Activated naive CD8-positive, alpha-beta T cell treated with anti-CD3 and anti-CD28 coated beads, Interleukin-2, amount 50 U/mL, for 24 hours (primary cell): ENCODE data around the gene COLEC12.

ENCODE experiments used
- ATAC-seq: fragments of 150-1000 bp; cut with Tn5 transposase; one replicate; pipeline ENCODE4 v1.10.0; 2021
- DNase-seq: peaks from one replicate; pipeline ENCODE4 v3.0.0; 2021
- H3K27ac Mint-ChIP-seq: one replicate; pipeline ENCODE4 v1.8.0; 2021; ENCODE audit warnings: mild to moderate bottlenecking, mixed read lengths
- H3K27me3 Mint-ChIP-seq: one replicate; pipeline ENCODE4 v1.8.0; 2021; ENCODE audit warnings: mixed read lengths
- H3K36me3 Mint-ChIP-seq: one replicate; pipeline ENCODE4 v1.8.0; 2021; ENCODE audit warnings: low read depth, mixed read lengths
- H3K4me1 Mint-ChIP-seq: one replicate; pipeline ENCODE4 v1.8.0; 2021; ENCODE audit warnings: mixed read lengths
- H3K4me3 Mint-ChIP-seq: one replicate; pipeline ENCODE4 v1.8.0; 2021; ENCODE audit warnings: mild to moderate bottlenecking, moderate library complexity, mixed read lengths
- H3K9me3 Mint-ChIP-seq: one replicate; pipeline ENCODE4 v1.8.0; 2021; ENCODE audit warnings: mixed read lengths

COLEC12 gene

DNA sequence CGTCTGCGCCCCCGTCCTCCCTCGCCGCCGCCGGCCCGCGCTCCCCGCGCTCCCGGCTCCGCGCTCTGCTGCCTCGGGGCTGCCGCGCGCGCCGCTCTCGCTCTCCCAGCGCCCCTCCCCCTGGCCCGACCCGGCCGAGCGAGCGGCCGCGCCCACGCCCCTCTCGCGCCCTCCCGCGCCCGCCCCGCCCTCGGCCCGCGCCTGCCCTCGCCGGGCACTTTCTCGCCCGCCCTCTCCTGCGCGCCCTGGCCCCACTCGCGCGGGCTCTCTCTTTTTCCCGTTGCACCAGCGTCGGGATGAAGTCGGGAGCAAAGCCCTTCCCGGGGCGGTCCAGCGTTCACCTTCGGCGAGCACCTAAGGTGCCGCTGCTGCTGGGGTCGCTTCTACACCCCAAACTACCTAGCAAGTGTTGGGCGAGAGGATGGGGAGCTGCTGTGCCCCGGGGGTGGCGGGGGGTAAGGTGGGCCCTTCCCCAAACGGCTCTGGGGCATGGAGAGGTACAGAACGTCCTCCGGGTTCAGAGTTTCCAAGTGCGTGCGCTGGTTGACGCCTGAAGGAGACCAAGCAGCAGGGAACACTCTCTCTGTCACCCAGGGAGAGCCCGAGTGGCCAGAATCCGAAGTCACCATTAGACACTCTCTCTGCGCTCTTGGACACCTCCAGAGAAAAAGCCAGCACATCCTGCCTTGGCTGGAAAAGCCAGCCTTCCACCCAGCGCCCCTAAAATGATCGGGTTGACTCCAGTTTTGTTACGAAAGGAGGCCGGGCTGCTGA is at the start of gene COLEC12:
TSS of gene COLEC12 (minus strand) at position 70 of the 774 bp plus-strand sequence. CDS start 187 bp downstream, outside the sequence.
- Mint-ChIP-seq H3K9me3 (no peaks in the 10 kb centered on the region), H3K36me3 (no peaks in the 10 kb centered on the region), H3K27me3 (peaks cover 47% of the 10 kb centered on the region), H3K4me3 (peak within 1 kb of the TSS; percentile 48), H3K4me1 (peaks cover 5% of the 10 kb centered on the region), H3K27ac (no peak within 1 kb of the TSS)
- ATAC-seq = peak; percentile 37
- no peak for DNase-seq

DNA sequence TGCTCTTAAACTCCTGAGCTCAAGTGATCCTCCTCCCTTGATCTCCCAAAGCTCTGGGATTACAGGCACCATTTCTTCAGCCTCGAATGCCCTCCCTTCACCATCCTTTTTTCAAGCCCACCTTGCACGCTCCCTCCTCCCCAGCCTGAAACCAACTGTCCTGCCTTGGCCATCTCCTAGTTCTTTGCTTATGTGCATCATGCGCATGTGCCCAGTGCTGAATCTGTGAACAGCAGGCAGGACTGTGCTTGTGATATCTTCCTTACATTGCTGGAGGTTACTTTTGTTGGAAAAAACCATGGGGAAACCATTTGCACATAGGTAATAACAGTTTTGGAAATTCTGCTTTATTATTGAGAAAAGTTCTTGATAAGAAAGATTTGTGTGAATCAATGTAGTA is 49.5 kb upstream of the COLEC12 start:
- H3K36me3 Mint-ChIP-seq = no peaks in the 10 kb centered on the region
- no peak for ATAC-seq
- H3K27ac Mint-ChIP-seq = no peak overlapping the region
- no peaks in the 10 kb centered on the region for H3K9me3 Mint-ChIP-seq
- H3K27me3 Mint-ChIP-seq = peaks cover 4% of the 10 kb centered on the region
- DNase-seq = no peak
- no peaks in the 10 kb centered on the region for H3K4me1 Mint-ChIP-seq
- no peak overlapping the region for H3K4me3 Mint-ChIP-seq

DNA sequence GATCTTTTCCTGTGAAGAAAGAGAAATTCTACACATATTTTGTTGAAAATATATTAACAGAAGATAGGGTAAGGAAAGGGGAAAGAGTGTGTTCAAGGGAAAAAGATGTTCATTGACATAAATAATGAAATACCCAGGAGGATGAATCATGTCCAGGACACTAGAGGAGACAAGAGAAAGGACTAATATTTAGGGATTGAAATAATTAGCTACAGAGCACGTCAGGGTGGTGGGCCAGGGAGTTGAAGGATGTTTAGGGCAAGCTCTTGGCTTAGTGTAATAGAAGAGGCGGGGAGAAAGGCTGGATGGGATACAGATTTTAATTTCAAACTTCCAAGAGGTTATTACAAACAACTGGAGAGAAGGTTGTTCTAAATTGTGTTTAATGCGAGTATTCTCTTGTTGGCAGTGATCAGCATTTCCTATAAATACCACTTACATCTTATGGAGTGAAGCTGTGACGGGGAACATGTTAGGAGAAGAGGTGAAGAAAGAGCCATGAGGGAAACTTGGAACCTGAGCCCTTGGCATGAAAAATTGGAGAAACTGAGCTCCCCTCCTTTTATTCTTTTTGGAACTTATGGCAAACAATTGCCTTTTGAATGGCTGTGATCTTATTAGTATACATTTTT is 43.1 kb upstream of the COLEC12 start:
- no peak overlapping the region for H3K4me3 Mint-ChIP-seq
- H3K4me1 Mint-ChIP-seq = no peaks in the 10 kb centered on the region
- no peak for DNase-seq
- ATAC-seq = no peak
- no peaks in the 10 kb centered on the region for H3K9me3 Mint-ChIP-seq
- H3K27ac Mint-ChIP-seq = no peak overlapping the region
- H3K36me3 Mint-ChIP-seq = no peaks in the 10 kb centered on the region
- peaks cover 2% of the 10 kb centered on the region for H3K27me3 Mint-ChIP-seq

DNA sequence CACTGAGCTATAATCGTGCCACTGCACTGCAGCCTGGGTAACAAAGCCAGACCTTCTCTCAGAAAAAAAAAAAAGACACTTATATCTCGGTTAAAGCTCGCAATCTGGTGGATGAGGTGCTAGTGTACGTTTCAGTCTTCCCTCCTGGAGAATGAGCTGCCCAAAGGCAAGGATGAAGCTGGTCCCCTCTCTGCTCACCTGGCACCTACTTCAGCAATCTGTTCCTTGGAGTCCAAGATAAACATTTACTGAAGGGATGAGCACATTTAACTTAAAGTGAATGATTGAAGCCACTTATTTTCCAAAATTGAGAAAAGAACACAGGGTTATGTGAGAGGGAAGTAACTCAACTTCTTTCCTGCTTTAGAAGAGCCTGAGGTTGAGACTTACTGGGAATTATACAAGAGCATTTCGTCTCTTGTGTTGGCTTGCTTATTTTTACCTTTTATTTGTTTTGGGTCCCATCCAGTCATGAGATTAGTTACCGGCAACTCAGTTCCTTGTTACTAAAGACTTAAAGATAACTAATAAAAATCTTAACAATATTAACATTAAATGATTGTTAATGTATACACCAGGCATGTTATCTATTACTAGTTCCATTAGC is 33.6 kb upstream of the COLEC12 start:
- no peaks in the 10 kb centered on the region for H3K36me3 Mint-ChIP-seq
- no peaks in the 10 kb centered on the region for H3K4me1 Mint-ChIP-seq
- DNase-seq = no peak
- ATAC-seq = no peak
- H3K4me3 Mint-ChIP-seq = no peak overlapping the region
- no peak overlapping the region for H3K27ac Mint-ChIP-seq
- H3K27me3 Mint-ChIP-seq = peaks cover 2% of the 10 kb centered on the region
- H3K9me3 Mint-ChIP-seq = no peaks in the 10 kb centered on the region

DNA sequence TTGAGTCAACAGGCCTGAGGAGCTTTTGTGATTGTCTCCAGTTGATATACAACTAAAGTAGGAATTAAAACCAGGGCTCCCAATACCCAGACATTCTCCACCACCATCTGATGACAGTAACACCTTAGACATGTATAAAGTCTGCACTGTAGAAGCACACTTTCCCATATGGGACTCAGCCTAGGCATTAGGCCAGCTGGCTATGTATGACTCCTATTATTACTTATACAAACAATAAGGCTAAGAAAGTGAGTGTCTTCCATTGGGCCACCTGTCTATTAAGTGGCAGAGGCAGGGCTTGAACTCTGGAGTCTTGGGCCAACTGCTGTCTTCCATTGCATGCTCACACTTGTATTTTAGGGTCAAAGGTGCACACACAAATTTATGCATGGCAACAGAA is 32.1 kb upstream of the COLEC12 start:
- no peak overlapping the region for H3K27ac Mint-ChIP-seq
- DNase-seq (no peak), ATAC-seq (no peak)
- H3K4me1 Mint-ChIP-seq = no peaks in the 10 kb centered on the region
- H3K9me3 Mint-ChIP-seq = no peaks in the 10 kb centered on the region
- H3K27me3 Mint-ChIP-seq = peaks cover 2% of the 10 kb centered on the region
- no peak overlapping the region for H3K4me3 Mint-ChIP-seq
- no peaks in the 10 kb centered on the region for H3K36me3 Mint-ChIP-seq

DNA sequence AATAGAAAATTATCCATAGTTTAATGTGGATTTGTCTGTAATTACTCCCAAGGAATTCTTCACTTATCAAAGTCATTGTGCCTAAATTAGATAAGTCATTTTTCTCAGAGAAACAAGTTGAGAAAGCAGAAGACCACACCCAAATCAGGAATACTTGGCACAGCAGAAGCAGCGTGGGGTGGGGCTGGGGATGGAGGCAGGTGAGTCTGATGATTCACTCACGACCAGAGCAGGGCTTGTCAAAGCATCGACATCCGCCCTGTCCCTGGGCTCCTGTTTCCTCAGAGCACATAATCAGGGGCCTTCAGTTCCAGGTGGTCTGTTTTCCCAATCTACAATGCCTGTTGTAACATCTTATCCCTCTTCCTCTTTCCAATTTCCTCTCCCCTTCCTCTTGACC is 31.5 kb upstream of the COLEC12 start:
- Mint-ChIP-seq H3K27me3 (peaks cover 2% of the 10 kb centered on the region), H3K9me3 (no peaks in the 10 kb centered on the region), H3K4me1 (no peaks in the 10 kb centered on the region), H3K36me3 (no peaks in the 10 kb centered on the region), H3K4me3 (no peak overlapping the region), H3K27ac (no peak overlapping the region)
- DNase-seq (no peak), ATAC-seq (no peak)

DNA sequence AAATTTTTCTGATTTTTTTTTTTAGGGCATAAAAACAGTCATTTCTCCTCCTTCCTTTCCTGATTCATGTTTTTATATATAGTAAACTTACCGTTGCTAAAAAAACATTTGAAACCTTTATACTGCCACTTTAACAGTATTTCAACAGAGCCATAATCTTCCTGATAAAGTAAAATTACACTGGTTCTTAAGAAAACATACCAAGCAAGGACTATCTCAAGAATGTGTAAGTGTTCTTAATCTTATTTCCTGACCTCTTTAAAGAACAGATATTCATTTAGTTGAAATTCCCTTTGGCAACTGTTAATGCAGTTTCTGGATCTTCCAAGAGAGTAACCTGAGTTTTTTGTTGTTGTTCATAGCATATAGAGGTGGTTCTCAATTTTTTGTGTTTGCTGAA is 26.6 kb upstream of the COLEC12 start:
- H3K4me1 Mint-ChIP-seq = no peaks in the 10 kb centered on the region
- peaks cover 8% of the 10 kb centered on the region for H3K27me3 Mint-ChIP-seq
- H3K27ac Mint-ChIP-seq = no peak overlapping the region
- no peaks in the 10 kb centered on the region for H3K9me3 Mint-ChIP-seq
- H3K36me3 Mint-ChIP-seq = no peaks in the 10 kb centered on the region
- H3K4me3 Mint-ChIP-seq = no peak overlapping the region
- ATAC-seq (no peak), DNase-seq (no peak)

DNA sequence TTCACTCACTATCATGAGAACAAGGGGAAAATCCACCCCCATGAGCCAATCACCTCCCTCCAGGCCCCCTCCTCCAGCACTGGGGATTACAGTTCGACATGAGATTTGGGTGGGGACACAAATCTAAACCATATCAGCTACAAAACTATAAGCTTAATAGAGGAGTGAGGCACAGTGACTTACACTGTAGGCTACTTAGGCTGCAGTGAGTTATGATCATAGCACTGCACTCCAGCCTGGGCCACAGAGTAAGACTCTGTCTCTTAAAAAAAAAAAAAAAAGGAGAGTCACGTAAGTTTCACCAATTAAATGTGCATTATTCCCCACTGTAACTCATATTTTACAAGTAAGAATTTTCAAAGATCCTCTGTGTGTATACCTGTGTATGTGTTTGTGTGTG is 26.2 kb upstream of the COLEC12 start:
- peaks cover 8% of the 10 kb centered on the region for H3K27me3 Mint-ChIP-seq
- H3K4me3 Mint-ChIP-seq = no peak overlapping the region
- DNase-seq = no peak
- H3K27ac Mint-ChIP-seq = no peak overlapping the region
- H3K9me3 Mint-ChIP-seq = no peaks in the 10 kb centered on the region
- H3K4me1 Mint-ChIP-seq = no peaks in the 10 kb centered on the region
- ATAC-seq = no peak
- no peaks in the 10 kb centered on the region for H3K36me3 Mint-ChIP-seq

DNA sequence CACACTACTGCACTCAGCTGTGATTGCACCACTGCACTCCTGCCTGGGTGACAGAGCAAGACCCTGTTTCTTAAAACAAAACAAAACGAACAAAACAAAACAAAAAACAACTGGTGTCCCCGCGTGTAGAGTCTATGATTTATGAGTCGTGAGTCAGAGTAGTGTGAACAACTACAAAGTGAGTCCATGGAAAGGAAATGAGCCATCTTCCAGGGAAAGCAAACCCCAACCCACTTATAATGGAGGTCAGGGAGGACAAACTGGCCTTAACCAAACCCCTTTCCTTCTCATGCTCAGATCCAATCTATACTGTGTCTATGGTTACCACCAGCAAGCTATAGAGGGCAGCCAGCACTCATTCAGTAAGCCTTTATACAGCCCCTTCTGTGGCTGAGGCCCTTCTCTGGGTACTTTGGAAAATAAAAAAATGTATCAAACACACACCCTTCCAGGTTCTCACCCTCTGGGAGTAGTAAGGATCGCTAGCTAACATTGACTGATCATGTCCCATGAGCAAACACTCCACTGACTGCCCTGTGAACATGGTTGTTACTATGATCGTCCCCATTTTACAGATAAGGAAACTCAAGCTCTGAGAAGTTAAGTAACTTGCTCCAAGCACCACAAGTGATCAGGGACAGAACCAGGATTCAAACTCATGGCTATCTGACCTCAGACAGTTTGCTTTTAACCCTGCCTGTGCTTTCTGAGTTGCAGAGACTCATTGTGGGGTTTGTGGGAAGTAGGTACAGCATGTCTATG is 24.7 kb upstream of the COLEC12 start:
- no peak overlapping the region for H3K27ac Mint-ChIP-seq
- no peaks in the 10 kb centered on the region for H3K4me1 Mint-ChIP-seq
- peaks cover 8% of the 10 kb centered on the region for H3K27me3 Mint-ChIP-seq
- ATAC-seq = no peak
- no peak for DNase-seq
- H3K4me3 Mint-ChIP-seq = no peak overlapping the region
- no peaks in the 10 kb centered on the region for H3K9me3 Mint-ChIP-seq
- no peaks in the 10 kb centered on the region for H3K36me3 Mint-ChIP-seq

DNA sequence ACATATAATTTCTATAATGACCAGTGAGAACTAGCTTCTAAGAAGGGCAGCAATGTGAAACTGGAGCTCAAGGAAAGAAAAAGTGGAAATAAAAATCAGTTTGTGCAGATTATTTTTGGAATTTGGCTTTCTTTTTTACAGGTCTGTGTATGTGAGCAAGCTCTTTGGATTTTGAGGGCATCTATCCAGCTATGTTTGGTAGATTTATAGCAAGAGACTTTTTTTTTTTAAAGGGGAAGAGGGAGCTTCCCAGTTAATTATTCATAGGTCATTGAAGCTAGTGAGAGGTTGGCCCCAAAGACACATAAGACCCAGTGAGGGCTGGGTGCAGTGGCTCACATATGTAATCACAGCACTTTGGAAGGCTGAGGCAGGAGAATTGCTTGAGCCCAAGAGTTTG is 24.0 kb upstream of the COLEC12 start:
- Mint-ChIP-seq H3K27ac (no peak overlapping the region), H3K4me1 (peaks cover 1% of the 10 kb centered on the region), H3K27me3 (peaks cover 8% of the 10 kb centered on the region), H3K9me3 (no peaks in the 10 kb centered on the region), H3K36me3 (no peaks in the 10 kb centered on the region), H3K4me3 (no peak overlapping the region)
- DNase-seq (no peak), ATAC-seq (no peak)

DNA sequence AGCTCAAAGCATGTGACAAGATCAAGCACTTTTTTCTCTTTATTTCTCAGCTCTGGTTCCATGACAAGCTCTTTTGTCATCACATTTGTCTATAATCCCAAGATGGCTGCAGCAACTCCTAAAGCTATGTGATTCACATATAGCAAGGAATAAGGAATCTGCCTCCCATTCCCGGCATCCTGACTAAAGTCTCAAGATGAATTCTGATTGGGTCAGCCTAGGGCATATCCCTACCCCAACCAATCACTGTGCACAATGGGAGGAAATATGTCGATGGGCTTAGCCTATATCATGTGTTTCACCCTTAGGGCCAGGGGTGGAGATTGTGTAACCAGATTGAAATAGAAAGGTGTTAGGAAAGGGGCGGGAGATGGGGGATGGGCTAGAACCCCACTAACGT is 23.1 kb upstream of the COLEC12 start:
- ATAC-seq = no peak
- Mint-ChIP-seq H3K4me3 (no peak overlapping the region), H3K27me3 (peaks cover 8% of the 10 kb centered on the region), H3K4me1 (peaks cover 7% of the 10 kb centered on the region), H3K27ac (no peak overlapping the region), H3K9me3 (no peaks in the 10 kb centered on the region), H3K36me3 (no peaks in the 10 kb centered on the region)
- no peak for DNase-seq

DNA sequence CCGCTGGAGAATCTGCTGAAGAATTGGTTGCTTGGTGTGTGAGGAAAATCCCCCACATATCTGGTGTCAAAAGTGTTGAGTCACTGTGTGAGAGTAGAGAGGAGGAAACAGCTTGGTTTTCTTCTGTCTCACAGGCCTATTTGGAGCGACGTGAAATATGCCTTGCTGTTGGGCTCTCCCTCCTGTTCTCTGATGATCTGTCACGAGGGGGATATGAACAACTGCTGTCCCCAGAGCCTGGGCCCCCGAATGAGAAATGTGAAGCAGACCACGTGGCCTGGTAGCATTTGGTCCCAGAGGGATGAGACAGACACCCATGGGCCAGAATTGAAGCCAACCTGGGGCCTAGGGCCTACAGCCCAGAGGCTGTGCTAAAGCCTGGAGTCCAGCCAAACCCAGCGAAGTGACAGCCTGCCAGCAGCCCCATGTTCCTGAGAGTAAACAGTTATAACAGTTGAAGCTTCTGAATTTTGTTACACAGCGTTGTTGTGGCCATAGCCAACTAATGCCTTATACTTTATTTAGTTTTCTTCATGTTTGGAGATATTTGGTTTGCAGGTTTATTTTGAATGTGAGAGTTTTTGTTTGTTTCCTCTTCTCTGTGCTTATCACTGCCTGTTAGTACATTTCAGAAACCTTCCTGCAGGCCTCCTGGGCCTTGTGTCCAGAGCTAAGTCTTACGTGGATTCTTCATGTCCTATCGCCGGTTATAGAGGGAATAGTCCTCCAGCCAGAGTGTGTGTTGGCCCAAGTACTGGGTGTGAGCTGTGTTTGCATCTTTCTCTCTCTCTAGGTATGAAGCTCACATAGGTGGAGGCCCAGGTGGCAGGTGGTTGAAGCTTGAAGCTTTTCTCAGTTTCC is 18.7 kb upstream of the COLEC12 start:
- H3K27me3 Mint-ChIP-seq = peaks cover 1% of the 10 kb centered on the region
- H3K36me3 Mint-ChIP-seq = peaks cover 1% of the 10 kb centered on the region
- ATAC-seq = peak; percentile 43
- peak overlapping the region; percentile 36 for H3K27ac Mint-ChIP-seq
- DNase-seq = peak; percentile 3
- no peak overlapping the region for H3K4me3 Mint-ChIP-seq
- peaks cover 4% of the 10 kb centered on the region for H3K9me3 Mint-ChIP-seq
- peaks cover 7% of the 10 kb centered on the region for H3K4me1 Mint-ChIP-seq

DNA sequence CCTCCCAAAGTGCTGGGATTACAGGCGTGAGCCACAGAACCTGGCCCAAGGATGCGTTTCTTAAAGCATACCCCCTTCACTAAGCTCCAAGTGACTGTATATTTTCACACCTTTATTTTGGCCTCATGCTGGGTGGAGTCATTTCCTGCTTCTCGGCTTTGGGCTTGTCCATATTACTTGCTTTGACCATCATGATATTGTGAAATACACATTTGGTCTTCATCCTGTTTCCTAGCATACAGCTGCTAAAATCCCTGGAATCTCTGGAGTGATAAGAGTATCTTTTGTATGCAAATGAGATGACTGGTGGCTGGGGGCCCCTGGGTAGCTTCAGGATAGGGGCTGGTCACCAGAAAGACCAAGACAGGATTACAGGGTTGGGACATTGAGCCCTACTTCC is 17.6 kb upstream of the COLEC12 start:
- H3K27ac Mint-ChIP-seq = no peak overlapping the region

DNA sequence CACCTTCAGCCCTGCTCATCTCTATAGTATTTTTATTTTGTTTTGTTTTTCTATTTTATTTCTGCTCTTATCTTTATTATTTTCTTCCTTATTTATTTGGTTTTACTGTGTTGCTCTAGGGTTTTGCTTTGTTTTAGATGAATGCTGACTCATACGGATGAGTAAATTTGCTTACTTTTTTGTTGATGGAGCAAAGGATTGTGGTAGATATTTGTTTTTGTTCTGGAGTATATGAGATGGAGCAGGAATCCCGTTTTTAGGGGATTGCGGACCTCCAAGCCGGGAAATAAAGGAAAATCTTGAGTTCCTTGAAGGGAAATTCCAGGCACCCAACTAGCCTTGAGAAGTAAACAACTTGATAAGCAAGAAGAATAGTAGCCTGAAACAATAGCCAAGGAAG is 15.3 kb upstream of the COLEC12 start:
- DNase-seq (no peak), ATAC-seq (no peak)
- H3K4me3 Mint-ChIP-seq = no peak overlapping the region
- H3K9me3 Mint-ChIP-seq = peaks cover 4% of the 10 kb centered on the region
- H3K27ac Mint-ChIP-seq = no peak overlapping the region
- H3K27me3 Mint-ChIP-seq = peaks cover 1% of the 10 kb centered on the region
- H3K4me1 Mint-ChIP-seq = peaks cover 7% of the 10 kb centered on the region
- H3K36me3 Mint-ChIP-seq = peaks cover 1% of the 10 kb centered on the region

More for the DNA sequence above, 17.6 kb upstream of the COLEC12 start:
- no peak for ATAC-seq
- DNase-seq = no peak
- H3K36me3 Mint-ChIP-seq = peaks cover 1% of the 10 kb centered on the region
- H3K4me3 Mint-ChIP-seq = no peak overlapping the region
- H3K9me3 Mint-ChIP-seq = peaks cover 4% of the 10 kb centered on the region
- H3K4me1 Mint-ChIP-seq = peaks cover 7% of the 10 kb centered on the region
- peaks cover 1% of the 10 kb centered on the region for H3K27me3 Mint-ChIP-seq
